Measurements from ENCODE around the gene FSCN2.

- TF ChIP-seq CTCF (conservative IDR thresholded peaks at IDR 0.05; ENCODE audit: low read depth, low read length) (no peak), NFE2L2 (IDR thresholded peaks at IDR 0.05; ENCODE audit: low read depth, low read length) (no peak)
Measured at GRCh38 chr17:81511554-81511803, 16.7 kb upstream of the FSCN2 start.

All from IMR-90 (cell line).